Measurements from ENCODE around the gene USP54.

GRCh38 chr10:73519336-73519735 is 71.8 kb downstream of the USP54 start:
- TF ChIP-seq IRF1 (CRISPR knock-in tag; IDR thresholded peaks at IDR 0.05; ENCODE audit: low read depth) (no peak), SMAD1 (CRISPR knock-in tag; IDR thresholded peaks at IDR 0.05; ENCODE audit: borderline replicate concordance, low read depth) (no peak), MAZ (IDR thresholded peaks at IDR 0.05; ENCODE audit: borderline replicate concordance, low read depth, low read length) (no peak), MAZ (CRISPR knock-in tag; IDR thresholded peaks at IDR 0.05; ENCODE audit: low read depth) (no peak), BRF2 (CRISPR knock-in tag; IDR thresholded peaks at IDR 0.05) (no peak), NR2C2 (CRISPR knock-in tag; IDR thresholded peaks at IDR 0.05; ENCODE audit: borderline replicate concordance) (no peak)
